MCF 10A (cell line): ENCODE data around the gene VWF. TPM values are rescaled to one million over a fixed set of nuclear protein-coding genes. Genes with fewer than 3 reads are reported as not detected.

ENCODE experiments used
- BruUV-seq: library from RNA; stranded (reverse); fragments of 400-500 nt; replicated peaks from 2 replicates; lab custom pipeline; 2021; lab: Mats Ljungman, UMichigan
- CTCF ChIA-PET: fragments of 300-600 bp; sonication (Branson Sonifier 250); formaldehyde crosslinking; extraction: SDS; loops from one replicate; lab custom pipeline; 2021; ENCODE audit warnings: antibody characterized with exemption, inconsistent platforms; lab: Yijun Ruan, JAX
- POLR2A ChIA-PET: fragments of 300-600, 350-650 bp; sonication (Branson Sonifier 250); formaldehyde crosslinking; extraction: SDS; loops from one replicate; lab custom pipeline; 2020; ENCODE audit warnings: antibody characterized with exemption, inconsistent platforms; lab: Yijun Ruan, JAX
- DNase-seq: peaks from one replicate; pipeline ENCODE4 v3.0.0-alpha.2; 2018; ENCODE audit not compliant: unreplicated experiment
- H3K27ac Mint-ChIP-seq: one replicate; pipeline ENCODE4 v1.8.0; 2022; ENCODE audit warnings: mild to moderate bottlenecking, low read depth, mixed read lengths; ENCODE audit not compliant: unreplicated experiment
- H3K27me3 Mint-ChIP-seq: one replicate; pipeline ENCODE4 v1.8.0; 2022; ENCODE audit warnings: mixed read lengths; ENCODE audit not compliant: insufficient read depth, unreplicated experiment
- H3K36me3 Mint-ChIP-seq: one replicate; pipeline ENCODE4 v1.8.0; 2022; ENCODE audit warnings: mild to moderate bottlenecking, moderate library complexity, mixed read lengths; ENCODE audit not compliant: insufficient read depth, unreplicated experiment
- H3K4me1 Mint-ChIP-seq: one replicate; pipeline ENCODE4 v1.8.0; 2022; ENCODE audit warnings: mixed read lengths; ENCODE audit not compliant: insufficient read depth, unreplicated experiment
- H3K4me3 Mint-ChIP-seq: one replicate; pipeline ENCODE4 v1.8.0; 2022; ENCODE audit warnings: mild to moderate bottlenecking, moderate library complexity, mixed read lengths; ENCODE audit not compliant: unreplicated experiment
- H3K9me3 Mint-ChIP-seq: one replicate; pipeline ENCODE4 v1.8.0; 2022; ENCODE audit warnings: mixed read lengths; ENCODE audit not compliant: unreplicated experiment
- intact Hi-C: fragments of 100-400 bp; cut with micrococcal nuclease; formaldehyde crosslinking; loops from 2 replicates; pipeline ENCODE4 v1.14.1; 2022
- total RNA-seq: library from RNA; stranded (reverse); gene quantifications from 2 replicates; pipeline ENCODE4 v1.2.3, GENCODE V29; 2022
- TF ChIP-seq, protein P1 (sequence below): fragments of 200-600 bp; IDR thresholded peaks from one replicate; pipeline ENCODE4 v1.8.0; 2022; ENCODE audit warnings: antibody characterized with exemption, mild to moderate bottlenecking; ENCODE audit not compliant: unreplicated experiment

Gene VWF
- total RNA-seq, 1 experiment from 2014 or later, result not detected

GRCh38 chr12:6069437-6070093, 54.9 kb downstream of the VWF start:
- H3K9me3 Mint-ChIP-seq, result no peaks in the 10 kb centered on the region
- H3K27me3 Mint-ChIP-seq, result peaks cover 11% of the 10 kb centered on the region
- POLR2A ChIA-PET, result interaction anchor here (1.0 to 1.5 kb wide), 4 partner anchors 14 to 210 kb away, joined by 3 to 6 read pairs (median 5); no protein-coding TSS in a partner anchor
- CTCF ChIA-PET, result interaction anchor here (0.6 to 5.8 kb wide), 9 partner anchors 13 to 215 kb away, joined by 3 to 29 read pairs (median 3); partner anchors contain the start of gene CD9
- intact Hi-C loops, result loop anchor here (5.0 to 10.0 kb wide), 2 partner anchors 113 to 395 kb away; no protein-coding TSS in a partner anchor
- DNase-seq, result peak; percentile 79
- TF ChIP-seq, protein P1, sequence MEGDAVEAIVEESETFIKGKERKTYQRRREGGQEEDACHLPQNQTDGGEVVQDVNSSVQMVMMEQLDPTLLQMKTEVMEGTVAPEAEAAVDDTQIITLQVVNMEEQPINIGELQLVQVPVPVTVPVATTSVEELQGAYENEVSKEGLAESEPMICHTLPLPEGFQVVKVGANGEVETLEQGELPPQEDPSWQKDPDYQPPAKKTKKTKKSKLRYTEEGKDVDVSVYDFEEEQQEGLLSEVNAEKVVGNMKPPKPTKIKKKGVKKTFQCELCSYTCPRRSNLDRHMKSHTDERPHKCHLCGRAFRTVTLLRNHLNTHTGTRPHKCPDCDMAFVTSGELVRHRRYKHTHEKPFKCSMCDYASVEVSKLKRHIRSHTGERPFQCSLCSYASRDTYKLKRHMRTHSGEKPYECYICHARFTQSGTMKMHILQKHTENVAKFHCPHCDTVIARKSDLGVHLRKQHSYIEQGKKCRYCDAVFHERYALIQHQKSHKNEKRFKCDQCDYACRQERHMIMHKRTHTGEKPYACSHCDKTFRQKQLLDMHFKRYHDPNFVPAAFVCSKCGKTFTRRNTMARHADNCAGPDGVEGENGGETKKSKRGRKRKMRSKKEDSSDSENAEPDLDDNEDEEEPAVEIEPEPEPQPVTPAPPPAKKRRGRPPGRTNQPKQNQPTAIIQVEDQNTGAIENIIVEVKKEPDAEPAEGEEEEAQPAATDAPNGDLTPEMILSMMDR, result no peak
- H3K36me3 Mint-ChIP-seq, result no peaks in the 10 kb centered on the region
- H3K27ac Mint-ChIP-seq, result no peak overlapping the region
- H3K4me1 Mint-ChIP-seq, result peaks cover 11% of the 10 kb centered on the region
- no TSS peak for BruUV-seq
- H3K4me3 Mint-ChIP-seq, result no peak overlapping the region

GRCh38 chr12:6068227-6068626, 56.2 kb downstream of the VWF start:
- no peaks in the 10 kb centered on the region for H3K36me3 Mint-ChIP-seq
- no peak overlapping the region for H3K27ac Mint-ChIP-seq
- BruUV-seq, result no TSS peak
- H3K9me3 Mint-ChIP-seq, result no peaks in the 10 kb centered on the region
- DNase-seq, result no peak
- intact Hi-C loops, result loop anchor here (5.0 to 10.0 kb wide), 2 partner anchors 114 to 397 kb away; no protein-coding TSS in a partner anchor
- no peak overlapping the region for H3K4me3 Mint-ChIP-seq
- POLR2A ChIA-PET, result interaction anchor here (1.3 kb wide), 1 partner anchor 211 kb away, joined by 5 read pairs; no protein-coding TSS in a partner anchor
- H3K4me1 Mint-ChIP-seq, result peaks cover 7% of the 10 kb centered on the region
- H3K27me3 Mint-ChIP-seq, result no peaks in the 10 kb centered on the region
- CTCF ChIA-PET, result interaction anchor here (0.6 to 5.8 kb wide), 9 partner anchors 16 to 981 kb away, joined by 3 to 29 read pairs (median 4); partner anchors contain the start of gene CD9
- TF ChIP-seq, protein P1, result no peak

- no peak overlapping the region for H3K27ac Mint-ChIP-seq
Observed at GRCh38 chr12:6067152-6067916, 57.1 kb downstream of the VWF start.

More at GRCh38 chr12:6067152-6067916, 57.1 kb downstream of the VWF start:
- BruUV-seq, result no TSS peak
- CTCF ChIA-PET, result interaction anchor here (0.6 to 4.8 kb wide), 4 partner anchors 134 to 980 kb away, joined by 3 to 65 read pairs (median 4); no protein-coding TSS in a partner anchor
- Mint-ChIP-seq H3K36me3 (no peaks in the 10 kb centered on the region), H3K4me3 (no peak overlapping the region), H3K4me1 (peaks cover 7% of the 10 kb centered on the region), H3K9me3 (no peaks in the 10 kb centered on the region), H3K27me3 (no peaks in the 10 kb centered on the region)
- POLR2A ChIA-PET, result no interaction called here
- TF ChIP-seq, protein P1, result peak; percentile 18
- intact Hi-C loops, result loop anchor here (1.0 to 10.0 kb wide), 3 partner anchors 115 to 397 kb away; no protein-coding TSS in a partner anchor
- peak; percentile 62 for DNase-seq
